ENCODE results near the gene RTBDN.

RTBDN gene

DNA sequence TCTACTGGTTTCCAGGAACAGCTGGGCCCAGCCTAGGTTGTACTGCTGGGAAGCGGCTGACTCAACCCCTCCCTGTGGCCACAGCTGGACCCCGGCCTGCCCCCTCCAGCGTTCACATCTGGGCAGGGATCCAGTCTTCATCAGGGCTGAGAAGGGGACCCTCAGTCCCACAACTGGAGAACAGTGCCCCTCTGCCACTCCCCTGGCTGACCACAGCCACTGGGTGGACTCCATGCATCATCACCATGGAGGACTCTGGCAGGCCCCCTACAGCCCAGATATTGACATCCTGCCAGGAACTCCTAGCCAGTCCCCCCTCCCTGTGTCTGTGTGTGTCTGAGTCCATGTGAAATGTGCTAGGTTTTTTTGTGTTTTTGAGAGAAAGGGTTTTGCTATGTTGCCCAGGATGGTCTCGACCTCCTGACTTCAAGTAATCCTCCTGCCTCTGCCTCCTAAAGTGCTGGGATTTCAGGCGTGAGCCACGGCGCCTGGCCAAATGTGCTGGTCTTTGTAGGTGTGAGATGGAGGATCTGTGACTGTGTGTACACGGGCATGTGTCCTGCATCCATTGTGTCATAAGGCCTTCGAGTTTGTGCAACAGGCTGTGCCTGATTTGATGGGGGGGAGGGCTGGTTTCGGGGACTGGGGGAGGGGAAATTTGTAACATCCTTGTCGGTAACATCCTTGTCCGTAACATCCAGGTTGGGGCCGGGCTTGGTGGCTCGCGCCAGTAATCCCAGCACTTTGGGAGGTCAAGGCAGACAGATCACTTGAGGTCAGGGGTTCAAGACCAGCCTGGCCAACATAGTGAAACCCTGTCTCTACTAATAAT lies 55.0 kb downstream of the RTBDN start:
- DNase-seq (ENCODE audit: low spot score): peak; percentile 60

DNA sequence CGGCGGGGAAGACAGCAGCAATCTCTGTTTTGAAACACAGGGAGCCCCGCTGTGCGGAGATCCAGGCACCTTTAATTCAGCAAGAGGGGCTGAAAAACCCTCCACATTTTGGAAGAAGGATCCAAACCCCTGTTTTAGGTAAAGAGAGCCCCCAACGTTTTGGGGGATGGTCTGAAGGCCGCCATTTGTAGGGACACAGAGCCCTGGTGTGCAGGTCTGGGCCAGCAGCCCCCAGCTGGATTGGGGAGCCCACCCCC lies 55.5 kb downstream of the RTBDN start:
- DNase-seq (ENCODE audit: low spot score): no peak

DNA sequence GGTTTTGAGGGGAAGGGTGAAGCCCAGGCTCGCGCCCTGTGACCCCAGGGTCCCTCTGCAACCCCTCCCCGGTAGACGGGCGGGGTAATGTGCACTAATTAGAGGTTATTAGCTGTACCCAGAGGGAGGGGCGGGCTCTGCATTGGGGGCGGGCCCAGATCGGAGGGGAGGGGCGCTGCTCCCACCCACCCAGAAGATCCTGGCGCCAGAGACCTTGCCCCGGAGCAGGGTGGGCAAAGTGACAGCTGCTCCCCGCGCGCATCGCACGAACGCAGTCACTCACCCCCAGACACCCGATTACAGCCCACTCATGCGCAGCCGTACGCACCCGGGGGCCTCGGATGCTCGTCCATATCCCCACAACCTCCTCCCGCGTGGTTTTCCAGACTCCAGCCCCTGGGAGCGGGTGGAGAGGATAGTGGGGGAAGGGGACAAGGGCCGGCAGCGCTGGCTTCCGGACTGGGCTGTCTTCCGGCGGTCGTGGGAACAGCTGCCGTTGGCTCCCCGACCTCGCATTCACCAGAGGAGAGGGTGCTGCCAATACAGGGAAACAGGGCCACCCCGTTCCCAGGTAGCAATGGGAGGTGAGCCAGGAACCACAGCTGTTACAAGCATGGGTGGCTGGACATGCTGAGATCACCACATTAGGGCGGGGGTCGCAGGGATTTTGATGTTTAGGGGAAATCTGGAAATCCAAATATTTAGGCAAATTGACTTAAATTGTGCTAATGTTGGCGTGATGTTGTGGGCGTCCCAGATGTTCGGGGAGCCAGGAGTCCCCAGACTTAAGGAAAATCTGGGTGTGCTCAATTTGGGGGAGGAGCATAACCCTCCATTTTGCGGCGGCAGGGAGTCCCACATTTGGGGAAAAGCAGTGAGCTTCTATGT lies 56.1 kb downstream of the RTBDN start:
- DNase-seq (ENCODE audit: low spot score): peak; percentile 71

DNA sequence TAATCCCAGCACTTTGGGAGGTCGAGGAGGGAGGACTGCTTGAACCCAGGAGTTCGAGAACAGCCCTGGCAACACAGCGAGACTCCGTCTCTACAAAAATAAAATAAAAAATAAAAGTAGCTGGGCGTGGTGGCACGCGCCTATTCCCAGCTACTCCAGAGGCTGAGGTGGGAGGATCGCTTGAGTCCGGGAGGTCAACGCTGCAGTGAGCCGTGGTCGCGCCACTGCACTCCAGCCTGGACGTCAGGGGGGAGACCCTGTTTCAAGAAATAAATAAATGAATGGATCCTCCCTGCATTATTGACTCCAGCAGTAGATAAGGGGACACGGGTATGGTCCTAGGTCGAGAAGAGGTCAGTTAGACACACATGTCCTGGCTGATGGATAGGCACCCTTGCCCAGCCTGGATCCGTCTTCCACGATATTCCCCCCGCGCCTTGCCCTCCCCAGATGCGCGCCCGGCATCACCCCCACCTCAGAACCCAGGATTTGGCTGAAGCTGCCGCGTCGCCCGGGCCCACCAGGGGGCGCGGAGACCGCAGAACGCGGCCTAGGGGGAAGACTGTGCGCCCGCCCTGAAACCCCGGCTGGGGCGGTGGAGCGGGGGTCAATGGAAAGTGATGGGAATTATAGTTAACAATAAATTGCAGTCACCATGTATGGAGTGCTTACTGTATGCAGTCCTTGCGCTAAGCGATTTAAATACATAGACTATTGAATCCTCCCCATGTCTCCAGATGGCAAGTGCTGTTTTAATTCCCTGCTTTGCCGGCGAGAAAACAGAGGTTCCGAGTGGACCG lies 57.0 kb downstream of the RTBDN start:
- peak; percentile 86 for DNase-seq (ENCODE audit: low spot score)

Measured in AG08396 (cell line).